ENCODE measurements around the gene FGF4.

GRCh38 chr11:69788956-69789355, 13.8 kb upstream of the FGF4 start:
- TF ChIP-seq, protein P1, sequence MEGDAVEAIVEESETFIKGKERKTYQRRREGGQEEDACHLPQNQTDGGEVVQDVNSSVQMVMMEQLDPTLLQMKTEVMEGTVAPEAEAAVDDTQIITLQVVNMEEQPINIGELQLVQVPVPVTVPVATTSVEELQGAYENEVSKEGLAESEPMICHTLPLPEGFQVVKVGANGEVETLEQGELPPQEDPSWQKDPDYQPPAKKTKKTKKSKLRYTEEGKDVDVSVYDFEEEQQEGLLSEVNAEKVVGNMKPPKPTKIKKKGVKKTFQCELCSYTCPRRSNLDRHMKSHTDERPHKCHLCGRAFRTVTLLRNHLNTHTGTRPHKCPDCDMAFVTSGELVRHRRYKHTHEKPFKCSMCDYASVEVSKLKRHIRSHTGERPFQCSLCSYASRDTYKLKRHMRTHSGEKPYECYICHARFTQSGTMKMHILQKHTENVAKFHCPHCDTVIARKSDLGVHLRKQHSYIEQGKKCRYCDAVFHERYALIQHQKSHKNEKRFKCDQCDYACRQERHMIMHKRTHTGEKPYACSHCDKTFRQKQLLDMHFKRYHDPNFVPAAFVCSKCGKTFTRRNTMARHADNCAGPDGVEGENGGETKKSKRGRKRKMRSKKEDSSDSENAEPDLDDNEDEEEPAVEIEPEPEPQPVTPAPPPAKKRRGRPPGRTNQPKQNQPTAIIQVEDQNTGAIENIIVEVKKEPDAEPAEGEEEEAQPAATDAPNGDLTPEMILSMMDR (IDR thresholded peaks at IDR 0.05; ENCODE audit: insufficient read depth, low read depth, low read length), result no peak
- TF ChIP-seq EZH2 (IDR thresholded peaks at IDR 0.05; ENCODE audit: insufficient read depth, low read length), result no peak

Measured in astrocyte (in vitro differentiated cells and primary cell).